Esophagus muscularis mucosa (tissue), 4 donors: ENCODE data around the gene SPIN2A. TPM values are rescaled to one million over a fixed set of nuclear protein-coding genes. Genes with fewer than 3 reads are reported as not detected.

Experiments
- total RNA-seq, 4 donors: library from RNA; depleted of rRNA; stranded (reverse); fragments of >200 nt; gene quantifications; one replicate each; pipeline versions ENCODE4 v1.1.0 to v1.2.1, GENCODE V29; 2016

SPIN2A gene
- total RNA-seq, 4 donors from 2014 or later: 0.17 to 0.58 (median 0.34) TPM; not detected in 1

Other genes with a start within 250 kb of the SPIN2A start
- gene SPIN3, start 141.9 kb downstream of the SPIN2A start, total RNA-seq: 1 to 10 TPM; 5.0 to 9.7 (median 7.2) TPM
- 10 to 100 TPM in 1 of 4 donors, 1 to 10 TPM in 3; 6.2 to 15.4 (median 9.3) TPM for gene SPIN2B, start 15.8 kb downstream of the SPIN2A start, total RNA-seq
- 1 to 10 TPM in 1 of 4 donors, under 1 TPM in 3; 0.42 to 1.8 (median 0.72) TPM for gene FAAH2, start 149.3 kb upstream of the SPIN2A start, total RNA-seq